IPS-NIHi7 (cell line): ENCODE results near the gene LRRC41.
"Not testable (repeated sequence)": the region's sequence is repeated elsewhere in the genome, so short reads cannot be mapped to it uniquely, and the experiment has no call there.

ENCODE experiments used
- DNase-seq: peaks from one replicate; pipeline ENCODE4 v3.0.0; 2012; ENCODE audit warnings: mixed read lengths; ENCODE audit errors: extremely low spot score

The LRRC41 gene

DNA sequence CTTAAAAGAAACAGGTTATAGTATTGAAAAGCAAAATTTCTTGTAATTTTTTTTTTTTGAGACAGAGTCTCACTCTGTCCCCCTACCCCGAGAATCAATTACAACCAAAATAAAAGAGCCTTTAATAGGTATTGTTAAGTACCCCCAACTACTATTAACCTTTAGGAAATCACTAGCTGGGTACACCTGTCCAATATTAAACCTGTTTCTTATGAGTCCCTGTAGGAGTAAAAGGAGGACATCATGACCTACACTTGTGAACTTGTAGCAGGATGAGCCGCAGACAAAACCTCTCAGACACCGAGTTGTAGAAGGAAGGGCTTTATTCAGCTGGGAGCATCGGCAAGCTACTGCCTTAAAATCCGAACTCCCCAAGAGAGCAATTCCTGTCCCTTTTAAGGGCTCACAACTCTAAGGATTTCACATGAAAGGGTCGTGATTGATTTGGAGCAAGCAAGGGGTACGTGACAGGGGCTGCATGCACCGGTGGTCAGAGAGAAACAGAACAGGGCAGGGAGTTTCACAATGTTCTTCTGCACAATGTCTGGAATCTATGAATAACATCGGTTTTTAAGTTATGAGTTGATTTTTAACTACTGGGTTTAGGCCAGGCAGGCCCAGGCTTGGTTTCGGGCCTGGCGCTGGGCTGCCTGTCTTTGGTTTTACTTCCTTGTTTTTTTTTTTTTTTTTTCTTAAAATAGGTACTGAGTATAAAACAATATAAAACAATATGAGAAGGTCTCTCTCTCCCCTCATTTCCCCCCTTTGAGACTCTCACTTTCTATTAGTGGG is 22.1 kb upstream of the LRRC41 start:
- DNase-seq = not testable (repeated sequence)

DNA sequence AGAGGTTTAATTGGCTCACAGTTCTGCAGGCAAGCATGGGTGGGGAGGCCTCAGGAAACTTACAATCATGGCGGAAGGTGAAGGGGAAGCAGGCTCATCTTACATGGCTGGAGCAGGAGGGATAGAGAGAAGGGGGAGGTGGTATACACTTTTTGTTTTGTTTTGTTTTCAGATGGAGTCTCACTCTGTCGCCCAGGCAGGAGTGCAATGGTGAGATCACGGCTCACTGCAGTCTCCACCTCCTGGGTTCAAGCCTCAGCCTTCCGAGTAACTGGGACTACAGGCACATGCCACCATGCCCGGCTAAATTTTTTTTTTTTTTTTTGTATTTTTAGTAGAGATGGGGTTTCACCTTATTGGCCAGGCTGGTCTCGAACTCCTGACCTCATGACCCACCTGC is 18.8 kb upstream of the LRRC41 start:
- DNase-seq = not testable (repeated sequence)

DNA sequence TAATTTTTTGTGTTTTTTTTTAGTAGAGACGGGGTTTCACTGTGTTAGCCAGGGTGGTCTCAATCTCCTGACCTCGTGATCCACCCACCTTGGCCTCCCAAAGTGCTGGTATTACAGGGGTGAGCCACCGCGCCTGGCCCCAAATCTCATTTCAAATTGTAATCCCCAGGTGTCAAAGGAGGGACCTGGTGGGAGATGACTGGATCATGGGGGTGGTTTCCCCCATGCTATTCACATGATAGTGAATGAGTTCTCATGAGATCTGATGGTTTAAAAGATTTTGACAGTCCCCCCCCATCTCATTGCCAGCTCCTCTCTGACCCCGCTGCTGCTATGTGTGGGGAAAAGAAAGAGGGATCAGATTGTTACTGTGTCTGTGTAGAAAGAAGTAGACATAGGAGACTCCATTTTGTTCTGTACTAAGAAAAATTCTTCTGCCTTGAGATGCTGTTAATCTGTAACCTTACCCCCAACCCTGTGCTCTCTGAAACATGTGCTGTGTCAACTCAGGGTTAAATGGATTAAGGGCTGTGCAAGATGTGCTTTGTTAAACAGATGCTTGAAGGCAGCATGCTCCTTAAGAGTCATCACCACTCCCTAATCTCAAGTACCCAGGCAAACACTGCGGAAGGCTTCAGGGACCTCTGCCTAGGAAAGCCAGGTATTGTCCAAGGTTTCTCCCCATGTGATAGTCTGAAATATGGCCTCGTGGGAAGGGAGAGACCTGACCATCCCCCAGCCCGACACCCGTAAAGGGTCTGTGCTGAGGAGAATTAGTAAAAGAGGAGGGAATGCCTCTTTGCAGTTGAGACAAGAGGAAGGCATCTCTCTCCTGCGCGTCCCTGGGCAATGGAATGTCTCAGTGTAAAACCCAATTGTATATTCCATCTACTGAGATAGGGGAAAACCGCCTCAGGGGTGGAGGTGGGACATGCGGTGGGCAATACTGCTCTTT is 16.8 kb upstream of the LRRC41 start:
- not testable (repeated sequence) for DNase-seq

DNA sequence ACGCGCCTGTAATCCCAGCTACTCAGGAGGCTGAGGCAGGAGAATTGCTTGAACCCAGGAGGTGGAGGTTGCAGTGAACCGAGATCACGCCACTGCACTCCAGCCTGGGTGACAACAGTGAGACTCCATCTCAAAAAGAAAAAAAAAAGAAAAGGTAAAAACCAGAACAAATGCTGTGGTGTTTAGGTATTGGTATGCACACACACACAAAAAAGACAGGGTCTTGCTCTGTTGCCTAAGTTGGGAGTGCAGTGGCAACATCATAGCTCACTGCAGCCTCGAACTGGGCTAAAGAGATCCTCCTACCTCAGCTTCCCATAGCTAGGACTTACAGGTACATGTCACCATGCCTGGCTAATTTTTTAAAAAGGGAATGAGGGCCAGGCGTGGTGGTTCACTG is 15.9 kb upstream of the LRRC41 start:
- not testable (repeated sequence) for DNase-seq

DNA sequence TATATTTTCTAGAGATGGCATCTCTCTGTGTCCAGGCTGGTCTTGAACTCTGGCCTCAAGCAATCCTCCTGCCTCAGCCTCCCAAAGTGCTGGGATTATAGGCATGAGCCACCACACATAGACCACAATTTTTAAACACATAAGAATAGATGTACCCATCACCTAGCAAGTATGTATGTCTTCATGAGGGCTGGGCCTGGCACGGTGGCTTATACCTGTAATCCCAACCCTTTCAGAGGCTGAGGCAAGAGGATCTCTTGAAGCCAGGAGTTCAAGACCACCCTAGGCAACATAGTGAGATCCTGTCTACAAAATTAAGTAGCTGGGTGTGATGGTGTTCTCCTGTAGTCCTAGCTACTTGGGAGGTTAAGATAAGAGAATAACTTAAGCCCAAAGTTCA is 13.9 kb upstream of the LRRC41 start:
- DNase-seq = no peak

DNA sequence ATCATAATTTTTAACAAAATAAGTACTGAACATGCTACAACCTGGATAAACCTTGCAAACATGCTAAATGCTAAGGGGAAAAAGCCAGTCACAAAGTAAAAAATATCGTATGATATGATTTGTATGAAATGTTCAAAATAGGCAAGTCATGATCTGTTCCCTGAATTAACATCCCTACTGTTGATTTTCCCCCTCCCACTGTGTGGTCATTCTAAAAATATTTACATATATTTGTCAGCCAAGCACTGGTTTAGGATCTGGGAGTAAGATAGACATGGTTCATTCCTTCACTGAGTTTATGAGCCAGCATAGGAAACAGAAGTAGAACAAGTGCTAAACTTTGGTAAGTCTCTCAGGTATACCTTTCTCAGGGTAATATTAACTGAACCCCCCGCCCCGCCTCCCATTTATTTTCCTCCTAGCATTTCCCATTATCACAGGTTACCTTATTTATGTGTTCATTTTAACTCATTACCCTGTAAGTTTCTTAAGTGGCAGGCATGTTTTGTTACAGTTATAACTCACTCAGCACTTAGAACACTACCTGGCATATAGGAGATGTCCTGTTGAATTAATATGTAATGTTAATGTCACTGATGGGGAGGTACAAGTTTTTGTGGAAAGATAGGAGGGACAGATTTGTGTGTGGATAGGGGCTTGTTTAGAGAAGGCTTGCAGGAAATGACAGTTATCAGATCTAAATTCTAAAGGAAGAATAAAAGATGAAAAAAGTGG is 12.4 kb upstream of the LRRC41 start:
- DNase-seq = no peak

DNA sequence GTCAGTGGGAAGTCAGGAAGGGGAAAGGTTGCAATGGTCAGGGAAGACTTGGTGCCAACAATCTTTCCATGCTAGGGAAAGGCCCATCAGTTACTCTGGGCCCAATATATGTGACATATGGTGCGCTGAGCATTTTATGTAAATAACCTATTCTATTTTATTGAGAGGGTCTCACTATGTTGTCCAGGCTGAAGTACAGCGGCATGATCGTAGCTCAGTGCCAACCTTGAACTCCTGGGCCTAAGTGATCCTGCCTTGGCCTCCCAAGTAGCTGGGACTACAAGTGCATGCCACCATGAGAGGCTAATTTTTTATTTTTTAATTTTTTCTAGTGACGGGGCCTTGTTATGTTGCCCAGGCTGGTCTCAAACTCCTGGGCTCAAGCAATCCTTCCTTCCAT is 6.9 kb upstream of the LRRC41 start:
- no peak for DNase-seq

DNA sequence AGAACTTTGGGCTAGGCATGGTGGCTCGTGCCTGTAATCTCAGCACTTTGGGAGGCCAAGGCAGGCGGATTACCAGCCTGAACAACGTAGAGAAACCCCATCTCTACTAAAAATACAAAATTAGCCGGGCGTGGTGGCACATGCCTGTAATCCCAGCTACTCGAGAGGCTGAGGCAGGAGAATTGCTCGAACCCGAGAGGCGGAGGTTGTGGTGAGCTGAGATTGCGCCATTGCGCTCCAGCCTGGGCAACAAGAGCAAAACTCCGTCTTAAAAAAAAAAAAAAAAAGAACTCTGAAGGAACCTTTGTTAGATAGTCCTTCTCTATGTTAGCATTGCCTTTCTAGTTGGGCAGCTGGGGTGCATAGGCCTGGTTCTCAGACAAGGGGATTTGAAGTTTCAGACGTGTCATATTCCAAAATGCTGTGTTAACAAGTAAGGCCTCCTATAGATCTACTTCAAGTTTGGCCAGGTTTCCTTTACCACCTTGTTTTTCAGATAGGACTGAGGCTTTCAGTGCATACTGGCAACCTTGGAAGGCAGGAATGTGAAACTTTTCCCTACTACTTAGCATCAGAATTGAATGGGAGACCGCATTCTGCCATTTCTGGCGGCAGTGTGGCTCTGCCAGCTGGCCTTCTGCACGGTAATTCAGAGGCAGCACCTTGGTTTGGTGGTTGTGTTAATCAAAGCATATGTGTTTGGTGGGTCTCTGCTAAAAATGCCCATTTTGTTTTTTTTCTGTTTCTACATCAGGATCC is 6.2 kb upstream of the LRRC41 start:
- DNase-seq = no peak

DNA sequence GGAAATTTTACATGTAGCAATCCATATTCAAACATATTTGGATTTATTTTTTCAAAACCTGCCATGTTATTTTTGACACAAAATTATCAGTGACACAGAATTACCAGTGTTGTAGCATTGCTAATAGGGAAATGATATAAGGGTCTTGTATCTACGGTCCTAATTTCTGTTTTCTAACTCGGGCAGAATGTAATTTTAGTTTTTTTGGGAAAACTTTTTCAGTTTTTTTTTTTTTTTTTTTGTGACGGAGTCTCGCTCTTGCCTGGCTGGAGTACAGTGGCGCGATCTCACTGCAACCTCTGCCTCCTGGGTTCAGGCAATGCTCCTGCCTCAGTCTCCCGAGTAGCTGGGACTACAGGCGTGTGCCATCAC is 2.7 kb upstream of the LRRC41 start:
- DNase-seq = no peak

DNA sequence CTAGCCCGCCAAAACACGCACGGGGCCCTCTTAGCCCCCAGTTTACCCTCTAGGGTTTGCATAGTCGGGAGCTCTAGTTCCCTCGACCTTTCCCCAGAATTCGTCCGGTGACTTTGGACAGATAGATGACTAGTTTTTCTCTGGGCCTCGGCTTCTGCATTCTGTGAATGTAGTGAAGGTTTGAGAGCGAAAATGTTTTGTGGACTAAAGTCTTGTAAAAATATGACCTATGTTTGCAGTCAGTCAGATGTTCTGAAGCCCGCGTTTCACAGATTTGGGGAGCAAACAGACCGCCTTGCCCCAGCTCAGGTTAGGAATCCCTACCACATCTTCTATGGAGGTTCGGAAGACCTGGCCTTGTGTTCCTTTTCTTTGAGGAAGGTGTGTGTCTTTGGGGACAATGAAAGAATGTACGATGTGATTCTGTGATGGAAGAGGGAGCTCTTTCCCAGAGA is 483 bp upstream of the LRRC41 start:
- DNase-seq = no peak

DNA sequence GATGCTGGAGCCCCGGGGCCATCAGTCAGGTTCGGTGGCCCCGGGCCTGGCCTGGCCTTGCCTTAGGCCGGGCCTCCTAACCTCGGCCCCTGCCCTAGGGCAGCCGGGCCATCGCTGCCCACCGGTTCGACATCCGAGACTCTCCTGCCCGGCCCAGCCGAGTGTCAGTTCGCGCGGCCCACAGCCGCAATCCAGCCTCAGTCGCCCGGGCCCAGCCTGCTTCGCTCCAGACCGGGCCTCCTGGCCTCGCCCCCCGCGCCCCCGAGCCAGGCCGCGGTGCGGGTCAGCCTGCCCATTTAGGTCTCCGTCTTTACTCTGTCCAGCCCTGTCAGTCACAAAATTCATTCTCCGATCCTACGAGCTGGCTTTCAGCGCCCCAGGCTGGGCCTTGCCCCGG is 777 bp downstream of the LRRC41 start:
- DNase-seq = no peak

DNA sequence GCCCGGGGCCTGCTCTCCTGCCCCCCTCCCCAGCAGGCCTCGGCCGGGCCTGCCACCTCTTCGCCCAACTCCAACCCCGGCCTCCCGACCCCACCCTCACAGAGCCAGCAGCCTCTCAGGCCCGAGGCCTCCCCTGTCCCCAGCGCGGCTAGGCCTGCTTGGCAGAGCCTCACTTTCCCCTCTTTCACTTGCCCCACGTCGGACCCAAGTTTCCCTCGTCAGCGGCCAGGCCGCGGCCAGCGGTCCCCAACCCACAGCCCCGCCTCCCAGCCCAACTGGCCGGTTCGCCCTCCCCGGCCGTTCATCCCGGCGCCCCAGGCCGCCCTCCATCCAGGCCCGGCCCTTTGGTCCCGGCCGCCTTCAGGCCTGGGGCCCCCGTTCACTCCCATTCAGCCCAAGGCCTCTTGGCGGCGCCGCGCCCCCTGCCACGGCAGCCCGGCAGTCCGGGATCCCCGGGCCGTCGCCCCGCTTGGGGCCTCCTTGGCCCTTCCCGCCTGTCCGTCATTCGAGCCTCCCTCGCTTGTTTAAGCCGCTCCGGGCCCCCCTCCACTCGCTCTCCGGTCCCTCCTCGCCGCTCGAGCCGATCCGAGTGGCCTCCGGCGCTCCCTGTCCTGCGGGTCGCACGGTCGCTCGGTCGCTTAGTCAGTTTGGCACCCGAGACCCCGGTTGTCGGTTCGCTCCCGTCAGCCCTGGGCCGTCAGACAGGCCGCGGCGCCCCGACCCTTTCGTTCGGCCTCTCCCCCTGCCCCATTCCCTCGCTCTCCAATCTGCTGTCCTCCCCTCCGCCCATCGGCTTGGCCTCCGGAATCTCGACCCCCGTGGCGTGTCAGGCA is 1.4 kb downstream of the LRRC41 start:
- DNase-seq = peak; percentile 59

DNA sequence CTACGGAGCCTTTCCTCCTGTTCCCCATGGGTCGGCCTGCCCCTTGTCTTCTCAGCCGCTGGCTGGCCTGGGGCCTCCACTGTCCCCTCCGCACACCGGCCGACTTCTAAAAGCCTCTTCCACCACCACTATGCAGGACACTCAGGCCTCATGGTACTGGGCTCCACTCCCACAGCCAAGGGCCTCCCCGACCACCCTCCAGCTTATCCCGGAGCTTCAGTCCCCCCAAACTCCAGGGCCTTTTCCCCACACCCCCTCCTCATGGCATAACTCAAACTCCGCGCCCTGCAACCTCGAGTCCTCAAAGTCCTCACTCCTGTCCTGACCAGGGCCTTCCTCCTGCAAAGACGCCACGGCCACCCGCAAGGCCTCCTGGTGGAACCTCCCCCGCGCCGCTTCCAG is 2.0 kb downstream of the LRRC41 start:
- DNase-seq = no peak

DNA sequence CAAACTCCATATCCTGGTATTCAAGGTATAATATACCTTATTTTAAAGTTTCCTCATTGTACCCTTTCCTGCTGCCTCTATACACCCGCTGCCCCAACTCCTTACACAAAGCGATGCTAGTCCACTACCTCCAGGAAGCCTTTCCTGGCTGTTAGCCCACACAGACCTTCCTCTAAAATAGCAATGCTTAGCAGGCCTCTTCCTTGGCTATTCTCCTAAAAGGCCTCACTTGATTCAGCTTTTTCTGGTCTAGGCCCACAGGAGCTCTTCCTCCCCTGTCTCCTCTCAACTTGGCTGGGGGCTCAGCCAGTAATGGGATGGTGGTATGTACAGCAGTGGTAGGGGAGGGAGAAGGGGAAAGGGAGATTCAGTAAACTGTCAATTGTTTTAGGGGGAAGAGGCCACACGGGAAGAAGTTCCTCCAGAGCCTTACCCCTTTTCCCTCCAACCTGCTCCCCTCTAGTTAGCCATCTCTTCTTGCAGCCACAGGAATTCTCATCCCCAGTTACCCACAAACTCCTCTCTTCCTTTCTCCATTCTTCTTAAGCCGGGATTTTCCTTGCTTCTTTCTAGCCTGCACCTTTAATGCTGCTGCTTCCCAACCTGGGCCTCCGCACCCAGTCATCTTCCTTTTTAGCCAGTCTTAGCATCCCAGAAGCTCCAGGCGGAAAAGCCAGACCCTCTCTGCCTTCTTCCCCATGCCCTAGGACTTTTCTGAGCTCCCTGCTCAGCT is 2.6 kb downstream of the LRRC41 start:
- DNase-seq = no peak

DNA sequence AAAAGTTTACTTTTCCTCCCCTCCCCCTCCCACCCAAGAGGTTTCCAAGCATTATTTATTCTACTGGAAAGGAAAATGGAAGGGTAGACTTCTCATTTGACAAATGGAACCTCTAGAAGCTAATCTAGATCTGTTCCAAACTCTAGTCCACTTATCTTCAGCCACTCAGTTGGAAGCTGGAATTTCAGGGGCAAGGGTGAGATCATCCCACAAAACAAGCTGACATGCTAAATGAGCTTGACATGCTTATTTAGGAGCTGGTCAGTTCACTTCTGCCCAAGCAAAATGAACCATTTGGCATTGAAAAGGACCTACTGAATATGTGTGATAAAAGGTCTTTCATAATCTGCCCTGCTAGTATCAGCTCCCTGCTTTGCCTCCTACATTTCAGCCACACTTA is 5.0 kb downstream of the LRRC41 start:
- no peak for DNase-seq

DNA sequence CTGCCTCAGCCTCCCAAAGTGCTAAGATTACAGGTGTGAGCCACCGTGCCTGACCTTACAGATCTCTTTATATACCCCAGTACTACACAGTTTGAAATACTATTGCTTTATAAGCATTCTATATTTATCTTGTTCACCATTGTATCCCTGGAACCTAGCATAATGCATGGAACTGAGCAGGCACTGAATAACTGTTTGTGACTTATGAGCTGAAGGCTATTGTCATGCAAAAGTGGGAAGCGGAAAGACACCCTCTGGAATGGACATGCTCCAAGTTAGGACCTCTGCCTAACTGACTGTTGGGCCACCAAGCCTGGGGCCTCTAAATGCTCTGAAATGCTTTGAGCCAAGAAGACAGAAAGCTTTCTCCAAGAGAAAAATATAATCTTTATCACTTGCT is 8.1 kb downstream of the LRRC41 start:
- no peak for DNase-seq

DNA sequence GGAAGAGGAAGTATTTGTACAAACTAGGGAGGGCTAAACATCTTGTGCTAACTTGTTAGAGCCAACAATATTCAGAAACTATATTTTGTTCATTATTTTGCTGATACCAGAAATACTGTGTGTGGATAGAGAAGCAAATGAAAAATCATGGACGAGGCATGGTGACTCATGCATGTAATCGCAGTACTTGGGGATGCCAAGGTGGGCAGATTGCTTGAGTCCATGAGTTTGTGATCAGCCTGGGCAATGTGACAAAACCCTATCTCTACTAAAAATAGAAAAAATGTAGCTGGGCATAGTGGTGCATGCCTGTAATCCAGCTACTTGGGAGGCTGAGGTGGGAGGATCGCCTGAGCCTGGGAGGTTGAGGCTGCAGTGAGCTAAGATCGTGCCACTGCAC is 13.4 kb downstream of the LRRC41 start:
- DNase-seq = no peak

DNA sequence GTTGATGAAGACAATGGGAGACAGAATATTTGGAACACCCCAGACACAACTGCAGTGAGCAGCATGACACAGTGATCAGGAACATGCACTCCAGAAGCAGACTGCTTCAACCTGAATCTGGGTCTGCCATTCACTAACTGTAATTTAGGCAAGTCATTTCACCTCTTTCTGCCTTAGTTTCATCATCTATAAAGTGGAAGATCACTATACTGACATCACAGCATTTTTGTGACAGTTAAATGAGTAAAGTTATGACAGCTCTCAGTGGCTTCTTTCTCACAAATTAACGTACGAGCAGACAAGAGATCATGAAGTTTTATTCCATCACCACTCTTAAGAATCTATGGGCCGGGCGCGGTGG is 14.3 kb downstream of the LRRC41 start:
- DNase-seq = no peak

DNA sequence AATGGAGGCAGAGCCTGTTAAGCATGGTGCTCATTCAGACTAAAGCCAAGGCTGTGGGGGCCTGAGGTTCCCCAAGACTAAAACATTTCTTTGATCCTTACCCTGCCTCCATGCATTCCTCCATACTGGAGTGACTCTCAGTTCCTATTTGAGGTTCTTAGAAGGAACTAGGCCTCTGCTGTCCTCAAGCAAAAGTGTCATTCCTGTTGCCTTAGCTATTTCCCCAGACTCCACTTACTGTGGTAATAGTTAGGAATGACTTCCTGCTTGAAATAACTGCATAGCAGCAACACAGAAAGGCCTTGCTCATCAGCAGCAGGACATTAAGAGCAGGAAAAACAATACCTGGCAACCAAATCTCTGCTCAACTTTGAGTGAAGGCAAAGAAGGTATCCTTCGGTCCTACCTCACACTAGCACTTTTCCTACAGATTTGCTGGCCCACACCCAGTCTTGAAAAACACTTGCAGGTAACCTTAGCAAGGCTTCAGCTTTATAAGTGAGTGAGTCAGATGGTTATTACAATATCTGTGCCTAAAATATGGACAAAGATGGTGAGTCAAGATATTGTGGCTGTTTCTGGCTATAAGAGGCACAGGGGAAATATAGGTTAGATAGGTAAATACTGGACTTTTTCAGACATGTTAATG is 14.8 kb downstream of the LRRC41 start:
- no peak for DNase-seq
